DLD1 (cell line): Measurements from ENCODE around the gene IRF2.

Experiments used
- in situ Hi-C: cut with HindIII; loops from 2 replicates; pipeline ENCODE4 v1.10.0; 2017; ENCODE audit warnings: low sequenced_read_pairs

Gene IRF2

GRCh38 chr4:184410748-184411147 is 63.6 kb downstream of the IRF2 start:
- in situ Hi-C loops = no loop called here

GRCh38 chr4:184409911-184410692 is 64.2 kb downstream of the IRF2 start:
- in situ Hi-C loops = no loop called here

GRCh38 chr4:184409502-184409901 is 64.8 kb downstream of the IRF2 start:
- in situ Hi-C loops = no loop called here

- in situ Hi-C loops = no loop called here
These were observed 65.7 kb downstream of the IRF2 start for GRCh38 chr4:184408684-184409081.

- in situ Hi-C loops = no loop called here
These were observed 66.2 kb downstream of the IRF2 start for GRCh38 chr4:184408021-184408683.

- in situ Hi-C loops = no loop called here
These were observed 67.4 kb downstream of the IRF2 start for GRCh38 chr4:184406958-184407391.

- in situ Hi-C loops = no loop called here
These were observed 70.3 kb downstream of the IRF2 start for GRCh38 chr4:184404047-184404446.

- in situ Hi-C loops = no loop called here
These were observed 71.0 kb downstream of the IRF2 start for GRCh38 chr4:184403384-184403781.

- in situ Hi-C loops = no loop called here
These were observed 71.5 kb downstream of the IRF2 start for GRCh38 chr4:184402740-184403383.

- in situ Hi-C loops = no loop called here
These were observed 72.1 kb downstream of the IRF2 start for GRCh38 chr4:184402239-184402638.

GRCh38 chr4:184401397-184402171 is 72.8 kb downstream of the IRF2 start:
- in situ Hi-C loops = no loop called here

- in situ Hi-C loops = no loop called here
These were observed 73.5 kb downstream of the IRF2 start for GRCh38 chr4:184400891-184401290.

- in situ Hi-C loops = no loop called here
These were observed 73.9 kb downstream of the IRF2 start for GRCh38 chr4:184400375-184400870.

- in situ Hi-C loops = no loop called here
These were observed 74.8 kb downstream of the IRF2 start for GRCh38 chr4:184399512-184399908.

GRCh38 chr4:184398741-184399511 is 75.4 kb downstream of the IRF2 start:
- in situ Hi-C loops = no loop called here

GRCh38 chr4:184397516-184398163 is 76.7 kb downstream of the IRF2 start:
- in situ Hi-C loops = no loop called here

GRCh38 chr4:184396570-184397515 is 77.5 kb downstream of the IRF2 start:
- in situ Hi-C loops = no loop called here

GRCh38 chr4:184395971-184396391 is 78.4 kb downstream of the IRF2 start:
- in situ Hi-C loops = no loop called here
